ENCODE results near the gene ENTPD6.
"Not testable (repeated sequence)": the region's sequence is repeated elsewhere in the genome, so short reads cannot be mapped to it uniquely, and the experiment has no call there.

The ENTPD6 gene

GRCh38 chr20:25258828-25259227, 63.3 kb downstream of the ENTPD6 start:
- no peak for DNase-seq

DNA sequence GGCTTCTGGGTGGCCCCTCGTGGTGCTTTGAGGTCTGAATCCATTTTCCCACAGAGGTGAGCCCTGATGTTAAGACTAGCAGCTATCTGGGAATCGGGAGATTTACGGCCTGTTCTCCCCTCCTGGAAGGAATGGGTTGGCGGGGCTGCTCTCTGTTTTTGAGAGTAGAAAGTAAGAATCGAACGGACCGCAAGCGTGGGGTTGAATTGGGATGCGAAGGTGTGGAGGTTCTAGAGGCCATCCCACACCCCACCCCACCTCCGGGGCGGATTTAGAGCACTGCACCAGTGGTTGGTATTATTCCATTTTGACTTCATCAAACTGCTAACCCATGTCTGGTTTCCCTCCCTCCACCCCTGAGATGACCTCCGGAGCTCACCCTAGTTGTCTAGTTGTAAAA, 63.8 kb downstream of the ENTPD6 start:
- DNase-seq, result no peak

DNA sequence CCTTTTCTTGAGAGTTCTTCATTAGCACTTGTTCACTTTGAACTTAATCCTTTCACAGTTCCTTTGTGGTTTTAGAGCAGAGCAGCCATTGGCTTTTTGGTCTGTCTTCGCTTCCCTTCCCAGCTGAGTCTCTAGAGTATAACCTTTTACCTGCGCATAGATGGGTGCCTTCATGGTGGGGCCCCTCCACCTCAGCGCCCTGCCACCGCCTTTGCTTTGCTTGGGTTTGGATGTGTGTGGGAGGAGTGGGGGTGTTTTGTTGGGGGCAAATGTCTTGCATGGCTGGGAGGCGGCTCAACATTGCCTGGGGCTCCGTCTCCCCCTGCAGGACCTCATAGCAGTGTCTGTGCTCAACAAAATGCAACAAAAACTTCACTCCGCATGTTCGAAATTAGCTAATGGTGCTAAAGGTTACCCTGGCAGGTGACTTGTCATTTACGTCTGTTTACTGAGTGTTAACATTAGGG, 64.3 kb downstream of the ENTPD6 start:
- DNase-seq, result no peak

DNA sequence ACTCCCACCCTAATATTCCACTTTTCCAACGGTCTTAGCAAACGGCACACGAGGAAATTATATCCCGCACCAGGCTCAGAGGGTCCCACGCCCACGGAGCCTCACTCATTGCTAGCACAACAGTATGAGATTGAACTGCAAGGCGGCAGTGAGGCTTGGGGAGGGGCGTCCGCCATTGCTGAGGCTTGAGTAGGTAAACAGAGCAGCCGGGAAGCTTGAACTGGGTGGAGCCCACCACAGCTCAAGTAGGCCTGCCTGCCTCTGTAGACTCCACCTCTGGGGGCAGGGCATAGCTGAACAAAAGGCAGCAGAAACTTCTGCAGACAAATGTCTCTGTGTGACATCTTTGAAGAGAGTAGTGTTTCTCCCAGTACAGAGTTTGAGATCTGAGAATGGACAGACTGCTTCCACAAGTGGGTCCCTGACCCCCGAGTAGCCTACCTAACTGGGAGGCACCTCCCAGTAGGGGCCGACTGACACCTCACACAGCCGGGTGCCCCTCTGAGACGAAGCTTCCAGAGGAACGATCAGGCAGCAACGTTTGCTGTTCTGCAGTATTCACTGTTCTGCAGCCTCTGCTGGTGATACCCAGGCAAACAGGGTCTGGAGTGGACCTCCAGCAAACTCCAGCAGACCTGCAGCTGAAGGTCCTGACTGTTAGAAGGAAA, 65.4 kb downstream of the ENTPD6 start:
- DNase-seq, result not testable (repeated sequence)

DNA sequence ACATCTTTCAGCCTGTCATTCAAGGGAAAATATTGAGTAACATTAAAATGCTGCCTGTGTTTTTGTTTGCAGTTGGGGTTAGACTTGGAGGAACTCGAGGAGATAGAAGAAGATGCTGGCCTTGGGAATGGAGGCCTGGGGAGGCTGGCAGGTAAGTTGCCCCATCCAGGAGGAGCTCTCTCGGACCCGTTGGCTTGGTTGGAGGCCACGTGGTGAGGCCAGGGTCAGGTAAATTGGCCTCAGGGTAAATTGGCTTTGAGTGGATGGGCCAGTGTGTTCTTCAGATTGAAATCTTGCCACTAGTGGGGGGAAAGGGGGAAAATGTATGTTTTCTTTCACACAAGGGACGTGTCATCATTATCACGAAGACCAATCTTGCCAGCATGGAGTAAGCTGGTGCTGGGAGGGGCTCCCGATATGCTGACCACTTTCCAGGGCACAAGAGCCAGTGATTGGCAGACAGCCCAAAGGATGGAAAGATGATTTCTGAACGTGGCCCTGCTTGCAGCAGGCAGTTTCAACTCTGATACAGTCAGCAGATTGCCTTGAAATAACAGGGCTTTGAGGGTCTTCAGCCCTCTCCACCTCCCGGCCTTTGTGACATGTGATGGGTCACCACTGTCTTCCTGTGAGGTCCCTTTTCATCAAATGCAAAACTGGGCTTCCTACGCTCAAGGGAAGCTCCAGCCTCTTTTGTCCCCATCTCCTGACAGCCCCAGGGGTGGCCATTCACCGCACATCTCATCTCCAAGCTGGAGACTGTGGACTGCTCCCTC, 73.7 kb downstream of the ENTPD6 start:
- DNase-seq, result no peak

DNA sequence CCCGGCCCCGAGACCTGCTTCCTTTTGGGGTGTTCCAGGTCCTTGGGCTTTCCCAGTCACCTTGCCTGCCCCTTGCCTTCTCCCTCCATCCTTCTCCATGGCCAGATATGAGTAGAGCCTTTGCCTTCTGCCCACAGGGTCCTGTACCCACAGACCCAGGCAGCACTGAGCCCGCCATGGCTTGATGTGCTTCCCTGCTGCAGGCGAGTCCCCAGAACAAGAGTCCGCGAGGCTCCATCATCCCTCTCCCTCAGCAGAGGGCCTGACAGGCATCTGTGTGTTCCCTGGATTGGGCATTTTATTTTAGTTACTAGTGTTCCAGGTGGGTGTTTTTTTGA, 74.3 kb downstream of the ENTPD6 start:
- no peak for DNase-seq

DNA sequence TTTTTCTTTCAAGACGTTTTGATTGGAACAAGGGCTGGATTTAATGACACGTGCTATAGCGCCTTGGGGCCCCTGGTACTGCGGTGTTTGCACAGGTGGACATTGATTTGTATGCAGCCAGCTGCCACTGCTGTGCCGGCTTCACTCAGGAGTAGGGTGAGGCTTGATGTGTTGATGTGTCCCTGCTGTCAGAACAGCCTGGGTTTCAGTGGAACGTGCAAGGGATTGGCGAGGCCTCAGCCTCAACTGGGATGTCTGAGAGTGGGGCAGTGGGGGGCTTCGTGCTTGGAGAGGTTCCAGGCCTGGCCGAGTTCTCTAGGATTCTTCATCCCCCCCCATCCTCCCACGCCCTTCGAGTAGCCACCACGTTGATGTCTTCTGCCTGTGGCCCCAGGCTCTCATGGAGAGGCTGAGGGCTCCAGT, 75.3 kb downstream of the ENTPD6 start:
- no peak for DNase-seq

GRCh38 chr20:25271486-25272222, 76.1 kb downstream of the ENTPD6 start:
- DNase-seq, result no peak

DNA sequence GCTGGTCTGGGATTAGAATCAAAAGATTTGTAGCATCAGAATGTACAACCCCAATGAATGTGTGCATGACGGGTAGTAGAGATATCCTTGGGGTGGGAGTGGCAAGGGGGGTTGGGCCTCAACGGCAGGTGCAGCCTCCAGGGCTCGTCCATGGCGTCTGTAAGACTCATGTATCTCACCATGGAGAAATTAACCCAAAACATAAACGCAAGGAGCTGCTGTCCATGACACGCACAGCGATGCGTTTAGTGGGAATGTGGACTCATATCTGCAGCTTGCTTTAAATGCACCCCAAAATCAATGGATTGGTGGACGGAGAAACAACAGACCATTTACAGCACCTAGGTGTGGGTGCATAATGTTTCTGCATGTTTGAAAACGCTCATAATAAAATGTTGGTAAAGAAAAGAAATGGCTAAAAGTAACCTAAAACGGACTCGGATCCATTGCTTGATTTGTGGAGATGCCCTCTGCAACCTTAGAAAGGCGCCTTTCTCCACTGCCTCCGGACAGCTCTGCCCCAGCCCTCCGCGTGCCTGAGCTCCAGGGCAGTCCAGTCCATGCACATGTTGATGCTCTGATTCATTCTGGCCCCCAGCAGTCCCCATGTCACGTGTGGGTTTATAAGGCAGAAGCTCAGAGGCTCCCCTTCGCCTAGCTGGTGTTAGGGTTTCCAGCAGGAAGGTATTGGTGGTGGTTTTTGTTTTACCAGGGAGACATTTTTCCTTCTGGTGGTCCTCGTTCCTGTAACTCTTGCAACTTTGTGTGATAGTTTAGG, 76.9 kb downstream of the ENTPD6 start:
- no peak for DNase-seq

DNA sequence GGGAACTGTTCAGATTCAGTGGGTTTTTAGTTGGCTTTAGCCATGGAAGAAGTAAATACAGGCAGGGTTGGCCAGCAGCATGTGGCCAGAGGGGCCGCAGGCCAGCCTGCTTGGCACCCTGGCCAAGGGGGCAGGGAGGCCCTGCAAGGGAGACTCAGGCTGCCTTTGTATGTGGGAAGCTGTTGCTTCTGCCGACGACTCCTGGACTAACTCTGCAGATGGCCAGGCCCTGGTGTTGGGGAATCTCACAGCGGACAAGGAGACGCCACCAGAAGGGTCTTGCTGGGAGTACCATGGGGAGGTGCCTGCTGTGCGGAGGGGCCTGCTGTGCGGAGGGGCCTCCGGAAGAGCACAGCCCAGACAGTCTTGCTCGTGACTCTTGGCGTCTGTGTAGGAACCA, 77.5 kb downstream of the ENTPD6 start:
- no peak for DNase-seq

GRCh38 chr20:25273541-25274358, 78.2 kb downstream of the ENTPD6 start:
- no peak for DNase-seq

GRCh38 chr20:25274481-25274880, 79.0 kb downstream of the ENTPD6 start:
- no peak for DNase-seq

DNA sequence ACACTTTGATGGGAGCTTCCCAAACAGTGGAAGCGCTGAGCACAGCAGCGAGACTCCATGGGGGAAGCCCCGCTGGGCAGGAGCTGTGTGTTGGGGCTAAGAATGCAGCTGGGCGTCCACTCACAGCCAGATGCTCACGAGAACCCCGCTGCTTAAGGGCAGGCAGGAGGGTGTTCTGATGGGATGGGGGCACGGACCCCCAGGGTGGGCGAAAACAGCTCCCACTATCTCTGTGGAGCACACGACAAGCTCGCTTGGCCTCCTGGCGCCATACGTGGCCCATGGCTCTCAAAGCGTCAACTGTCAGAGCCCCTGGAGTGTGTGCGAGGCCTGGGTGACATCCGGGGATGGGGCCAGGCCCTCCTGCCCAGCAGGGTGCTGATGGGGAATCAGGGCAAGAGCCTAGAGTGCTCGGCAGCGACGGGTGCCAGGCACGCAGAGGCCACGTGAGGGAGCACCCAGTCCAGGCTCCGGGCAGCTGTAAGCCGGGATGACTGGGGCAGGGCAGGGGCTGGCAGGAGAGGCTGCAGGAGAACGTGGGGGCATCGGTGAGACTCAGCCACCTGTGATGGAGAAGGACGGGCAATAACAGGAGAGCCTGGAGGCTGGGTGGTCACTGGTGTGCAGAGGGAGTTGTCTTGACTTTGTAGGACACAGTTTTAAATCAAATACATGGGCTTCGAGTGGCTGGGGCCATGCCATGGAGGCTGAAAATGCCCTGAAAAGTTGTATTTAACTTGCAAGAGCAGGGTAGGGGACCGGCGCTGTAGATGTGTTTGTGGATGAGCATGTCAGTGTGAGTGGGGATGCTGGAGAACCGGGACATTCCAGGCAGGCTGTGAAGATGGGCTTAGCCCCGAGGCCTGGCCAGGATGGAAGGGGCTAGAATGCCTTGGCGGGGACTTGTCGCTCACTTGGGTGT, 79.6 kb downstream of the ENTPD6 start:
- no peak for DNase-seq

DNA sequence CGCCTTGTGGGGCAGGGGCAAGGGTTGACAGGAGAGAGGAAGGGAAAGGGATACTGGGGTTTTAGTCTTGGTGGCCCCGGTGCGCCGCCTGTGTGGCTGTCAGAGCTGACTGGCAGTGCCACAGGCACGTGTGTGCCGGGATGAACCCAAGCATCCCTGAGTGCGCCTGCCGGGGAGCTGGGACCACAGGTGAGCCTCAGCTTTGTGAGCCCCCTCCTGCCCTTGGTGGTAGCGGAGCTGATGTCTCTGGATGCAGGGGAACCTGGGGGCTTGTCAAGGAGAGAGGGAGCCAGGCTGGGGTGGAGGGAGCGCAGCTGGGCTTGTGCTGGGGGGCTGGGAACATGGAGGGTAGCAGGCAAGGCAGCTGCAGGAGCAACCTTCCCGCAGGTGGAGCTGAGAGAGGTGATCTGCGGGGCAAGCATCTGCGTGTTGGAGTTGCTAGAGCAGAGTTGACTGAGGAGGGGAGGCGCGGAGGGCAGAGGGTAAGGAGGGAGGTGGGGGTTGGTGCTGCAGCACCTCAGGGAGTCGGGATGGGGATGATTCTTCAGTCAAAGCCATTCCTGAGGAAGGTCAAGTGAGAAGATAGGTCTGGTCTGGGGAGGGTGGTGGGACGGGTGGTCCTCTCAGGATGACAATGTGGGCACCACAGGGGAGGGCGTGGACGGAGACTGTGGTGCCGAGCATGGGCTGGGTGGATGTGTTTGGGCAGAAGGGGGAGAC, 80.5 kb downstream of the ENTPD6 start:
- DNase-seq, result no peak
